Stimulated activated CD4-positive, alpha-beta T cell treated with anti-CD3 and anti-CD28 coated beads, Interleukin-2, amount 100 ng/mL, for 24 hours (primary cell): ENCODE measurements around the gene NOP9.
A peak's percentile ranks its signal among the peaks of the same experiment; 100 is the strongest.
"Not testable (repeated sequence)": the region's sequence is repeated elsewhere in the genome, so short reads cannot be mapped to it uniquely, and the experiment has no call there.

Experiments used
- DNase-seq, 2 donors: peaks; one replicate each; pipeline ENCODE4 v3.0.0-alpha.2; 2020

NOP9 gene

DNA sequence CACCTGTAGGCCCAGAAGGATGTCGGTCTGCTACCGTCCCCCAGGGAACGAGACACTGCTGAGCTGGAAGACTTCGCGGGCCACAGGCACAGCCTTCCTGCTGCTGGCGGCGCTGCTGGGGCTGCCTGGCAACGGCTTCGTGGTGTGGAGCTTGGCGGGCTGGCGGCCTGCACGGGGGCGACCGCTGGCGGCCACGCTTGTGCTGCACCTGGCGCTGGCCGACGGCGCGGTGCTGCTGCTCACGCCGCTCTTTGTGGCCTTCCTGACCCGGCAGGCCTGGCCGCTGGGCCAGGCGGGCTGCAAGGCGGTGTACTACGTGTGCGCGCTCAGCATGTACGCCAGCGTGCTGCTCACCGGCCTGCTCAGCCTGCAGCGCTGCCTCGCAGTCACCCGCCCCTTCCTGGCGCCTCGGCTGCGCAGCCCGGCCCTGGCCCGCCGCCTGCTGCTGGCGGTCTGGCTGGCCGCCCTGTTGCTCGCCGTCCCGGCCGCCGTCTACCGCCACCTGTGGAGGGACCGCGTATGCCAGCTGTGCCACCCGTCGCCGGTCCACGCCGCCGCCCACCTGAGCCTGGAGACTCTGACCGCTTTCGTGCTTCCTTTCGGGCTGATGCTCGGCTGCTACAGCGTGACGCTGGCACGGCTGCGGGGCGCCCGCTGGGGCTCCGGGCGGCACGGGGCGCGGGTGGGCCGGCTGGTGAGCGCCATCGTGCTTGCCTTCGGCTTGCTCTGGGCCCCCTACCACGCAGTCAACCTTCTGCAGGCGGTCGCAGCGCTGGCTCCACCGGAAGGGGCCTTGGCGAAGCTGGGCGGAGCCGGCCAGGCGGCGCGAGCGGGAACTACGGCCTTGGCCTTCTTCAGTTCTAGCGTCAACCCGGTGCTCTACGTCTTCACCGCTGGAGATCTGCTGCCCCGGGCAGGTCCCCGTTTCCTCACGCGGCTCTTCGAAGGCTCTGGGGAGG, 11.3 kb downstream of the NOP9 start, which contains the start of gene LTB4R:
Gene LTB4R, plus strand, starts transcription at position 857 of the 959 bp plus-strand sequence. CDS start 4,150 bp downstream, outside the sequence.
- peak; percentile 65 to 66 for DNase-seq

DNA sequence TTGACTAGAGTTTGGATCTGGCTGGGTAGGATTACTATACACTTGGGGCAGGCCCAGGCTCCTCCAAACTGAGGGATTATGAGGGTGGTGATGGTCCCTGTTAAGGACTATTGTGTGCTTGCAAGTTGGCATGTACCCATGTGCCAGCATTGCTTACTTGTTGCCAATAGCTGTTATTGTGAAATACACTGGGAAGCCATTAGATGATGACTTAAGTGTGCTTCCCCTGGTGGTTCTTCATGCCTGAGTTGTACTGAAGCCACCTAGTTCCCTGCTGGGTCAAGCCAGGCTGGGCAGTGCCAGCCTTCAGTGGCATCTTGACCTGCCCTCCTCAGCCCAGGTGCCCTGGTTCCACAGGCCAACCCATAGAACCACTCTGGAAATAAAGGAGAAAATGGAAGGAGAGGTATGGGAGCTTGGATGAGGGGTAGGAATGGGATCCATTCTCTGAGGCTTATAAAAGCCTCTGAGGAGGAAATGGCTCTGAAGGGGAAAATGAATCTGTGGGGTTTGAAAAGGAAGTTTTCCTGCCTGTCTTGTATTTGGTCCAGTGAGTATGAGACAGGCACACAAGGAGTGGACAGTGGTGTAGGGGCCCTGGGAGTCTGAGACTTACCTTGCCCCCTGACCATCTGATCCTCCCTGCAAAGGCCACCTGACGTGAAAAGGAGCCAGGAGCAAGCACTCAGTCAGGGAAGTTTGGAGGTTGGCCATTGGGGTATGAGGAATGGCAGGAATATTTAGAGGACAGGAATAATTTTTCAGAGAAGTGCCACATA, 12.4 kb downstream of the NOP9 start:
- DNase-seq = no peak

DNA sequence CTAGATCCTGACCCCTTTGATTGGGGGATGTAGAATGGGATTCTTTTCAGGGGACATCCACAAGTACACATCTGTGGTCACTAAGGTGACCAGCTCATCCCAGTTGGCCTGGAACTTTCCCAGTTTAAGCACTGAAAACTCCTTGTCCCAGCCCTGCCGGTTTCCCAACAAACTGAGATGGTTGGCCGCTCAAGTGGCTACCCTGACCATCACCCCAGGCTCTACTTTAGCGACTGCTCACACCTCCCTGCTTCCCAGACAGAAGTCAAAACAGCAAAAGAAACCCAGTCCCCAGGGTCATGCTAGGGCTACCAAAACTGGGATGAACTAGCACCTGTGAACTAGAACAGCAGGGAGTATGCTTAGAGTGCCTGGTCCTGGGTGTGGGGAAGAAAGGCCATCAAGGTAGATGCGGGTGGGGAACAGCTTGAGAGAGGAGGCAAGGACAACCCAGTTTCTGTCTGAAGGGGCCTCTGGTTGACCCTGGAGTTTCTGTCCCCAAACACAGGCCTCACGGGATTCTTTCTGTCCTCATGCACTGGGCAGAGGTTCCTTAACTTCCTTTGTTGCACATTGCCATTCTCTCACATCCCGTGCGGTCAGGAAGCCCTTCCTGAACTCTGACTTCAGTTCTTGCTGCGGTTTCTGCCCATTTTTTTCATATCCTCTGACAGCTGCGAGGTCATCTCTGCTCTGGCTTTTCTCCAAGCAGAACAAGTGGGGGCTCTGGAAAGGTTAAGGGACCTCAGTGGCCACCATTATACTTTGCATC, 13.3 kb downstream of the NOP9 start:
- no peak for DNase-seq

DNA sequence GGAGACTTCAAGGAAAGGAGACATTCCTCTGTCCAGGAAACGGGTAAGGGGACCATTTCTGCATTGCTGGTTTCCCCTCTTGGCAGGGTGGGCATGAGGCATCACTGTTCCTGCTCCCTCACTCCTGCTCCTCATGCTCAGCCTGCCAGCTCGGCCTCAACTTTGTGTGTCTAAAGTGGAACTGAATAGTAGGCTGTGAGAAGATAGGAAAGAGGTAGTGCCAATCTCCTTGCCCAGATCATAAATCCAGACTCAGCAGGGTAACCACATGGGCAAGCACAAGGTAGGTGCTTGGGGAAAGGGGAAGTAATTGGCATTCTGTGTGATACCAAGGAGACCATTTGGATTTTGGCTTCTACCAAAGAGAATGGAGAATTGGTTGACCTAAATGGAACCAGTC, 14.3 kb downstream of the NOP9 start:
- DNase-seq = no peak

DNA sequence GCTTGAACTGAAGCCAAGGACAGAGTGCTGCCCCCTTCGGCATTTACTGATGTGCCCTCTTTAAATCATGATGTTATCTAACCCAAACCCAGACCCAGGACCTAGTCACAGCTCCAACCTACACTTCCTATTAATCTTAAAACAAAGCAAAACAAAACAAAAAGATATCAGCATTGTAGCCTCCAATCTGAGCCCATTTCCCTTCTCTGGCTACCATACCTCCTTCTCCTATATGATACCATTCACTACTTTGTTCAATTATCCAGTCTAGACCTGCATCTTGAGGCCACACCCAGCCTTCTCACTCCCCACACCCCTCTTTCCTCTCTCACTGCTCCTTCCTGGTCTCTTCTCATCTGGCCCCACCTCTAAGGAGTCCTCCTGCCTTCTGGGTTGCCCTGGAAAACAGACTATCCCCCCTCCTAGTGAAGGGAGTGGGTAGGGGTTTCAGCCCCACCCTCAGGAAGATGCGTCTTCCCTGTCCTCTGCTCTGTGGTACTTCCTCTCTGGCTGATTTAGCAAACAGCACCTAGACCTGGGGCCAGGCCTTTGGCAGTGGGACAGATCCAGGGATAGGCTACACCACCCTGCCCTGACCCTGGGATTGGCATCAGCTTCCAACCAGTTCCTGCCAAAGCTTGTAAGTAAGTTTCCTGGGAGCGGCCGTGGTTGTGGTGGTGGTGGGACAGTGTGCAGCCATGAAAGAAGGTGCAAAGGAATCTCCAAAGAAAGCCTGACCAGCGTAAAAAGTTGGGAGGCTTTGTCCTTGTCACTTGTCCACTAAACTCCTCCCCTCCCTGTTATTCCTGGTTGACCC, 14.9 kb downstream of the NOP9 start:
- no peak for DNase-seq

DNA sequence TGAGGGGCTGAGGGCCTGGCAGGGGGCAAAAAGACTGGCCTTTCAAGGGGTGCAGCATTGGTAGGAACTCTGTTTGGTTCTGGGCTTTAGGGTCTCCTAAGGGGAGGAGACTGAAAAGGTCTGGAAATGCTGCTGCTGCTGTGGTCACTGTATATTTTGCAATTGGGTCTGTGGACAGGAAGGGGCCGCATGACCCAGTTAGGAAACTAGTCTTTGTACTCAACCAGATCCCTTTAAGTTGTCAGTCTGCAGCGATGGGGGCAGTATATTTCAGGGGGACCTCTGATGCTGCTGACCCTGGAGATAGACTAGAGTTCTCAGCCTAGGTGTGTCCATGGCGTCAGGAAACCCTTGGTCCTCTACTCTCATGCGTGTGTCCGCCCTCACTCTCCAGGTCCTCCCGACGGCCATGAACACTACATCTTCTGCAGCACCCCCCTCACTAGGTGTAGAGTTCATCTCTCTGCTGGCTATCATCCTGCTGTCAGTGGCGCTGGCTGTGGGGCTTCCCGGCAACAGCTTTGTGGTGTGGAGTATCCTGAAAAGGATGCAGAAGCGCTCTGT, 15.7 kb downstream of the NOP9 start:
- DNase-seq = no peak

DNA sequence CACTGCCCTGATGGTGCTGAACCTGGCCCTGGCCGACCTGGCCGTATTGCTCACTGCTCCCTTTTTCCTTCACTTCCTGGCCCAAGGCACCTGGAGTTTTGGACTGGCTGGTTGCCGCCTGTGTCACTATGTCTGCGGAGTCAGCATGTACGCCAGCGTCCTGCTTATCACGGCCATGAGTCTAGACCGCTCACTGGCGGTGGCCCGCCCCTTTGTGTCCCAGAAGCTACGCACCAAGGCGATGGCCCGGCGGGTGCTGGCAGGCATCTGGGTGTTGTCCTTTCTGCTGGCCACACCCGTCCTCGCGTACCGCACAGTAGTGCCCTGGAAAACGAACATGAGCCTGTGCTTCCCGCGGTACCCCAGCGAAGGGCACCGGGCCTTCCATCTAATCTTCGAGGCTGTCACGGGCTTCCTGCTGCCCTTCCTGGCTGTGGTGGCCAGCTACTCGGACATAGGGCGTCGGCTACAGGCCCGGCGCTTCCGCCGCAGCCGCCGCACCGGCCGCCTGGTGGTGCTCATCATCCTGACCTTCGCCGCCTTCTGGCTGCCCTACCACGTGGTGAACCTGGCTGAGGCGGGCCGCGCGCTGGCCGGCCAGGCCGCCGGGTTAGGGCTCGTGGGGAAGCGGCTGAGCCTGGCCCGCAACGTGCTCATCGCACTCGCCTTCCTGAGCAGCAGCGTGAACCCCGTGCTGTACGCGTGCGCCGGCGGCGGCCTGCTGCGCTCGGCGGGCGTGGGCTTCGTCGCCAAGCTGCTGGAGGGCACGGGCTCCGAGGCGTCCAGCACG, 16.4 kb downstream of the NOP9 start:
- no peak for DNase-seq

DNA sequence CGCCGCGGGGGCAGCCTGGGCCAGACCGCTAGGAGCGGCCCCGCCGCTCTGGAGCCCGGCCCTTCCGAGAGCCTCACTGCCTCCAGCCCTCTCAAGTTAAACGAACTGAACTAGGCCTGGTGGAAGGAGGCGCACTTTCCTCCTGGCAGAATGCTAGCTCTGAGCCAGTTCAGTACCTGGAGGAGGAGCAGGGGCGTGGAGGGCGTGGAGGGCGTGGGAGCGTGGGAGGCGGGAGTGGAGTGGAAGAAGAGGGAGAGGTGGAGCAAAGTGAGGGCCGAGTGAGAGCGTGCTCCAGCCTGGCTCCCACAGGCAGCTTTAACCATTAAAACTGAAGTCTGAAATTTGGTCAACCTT, 16.9 kb downstream of the NOP9 start:
- no peak for DNase-seq

DNA sequence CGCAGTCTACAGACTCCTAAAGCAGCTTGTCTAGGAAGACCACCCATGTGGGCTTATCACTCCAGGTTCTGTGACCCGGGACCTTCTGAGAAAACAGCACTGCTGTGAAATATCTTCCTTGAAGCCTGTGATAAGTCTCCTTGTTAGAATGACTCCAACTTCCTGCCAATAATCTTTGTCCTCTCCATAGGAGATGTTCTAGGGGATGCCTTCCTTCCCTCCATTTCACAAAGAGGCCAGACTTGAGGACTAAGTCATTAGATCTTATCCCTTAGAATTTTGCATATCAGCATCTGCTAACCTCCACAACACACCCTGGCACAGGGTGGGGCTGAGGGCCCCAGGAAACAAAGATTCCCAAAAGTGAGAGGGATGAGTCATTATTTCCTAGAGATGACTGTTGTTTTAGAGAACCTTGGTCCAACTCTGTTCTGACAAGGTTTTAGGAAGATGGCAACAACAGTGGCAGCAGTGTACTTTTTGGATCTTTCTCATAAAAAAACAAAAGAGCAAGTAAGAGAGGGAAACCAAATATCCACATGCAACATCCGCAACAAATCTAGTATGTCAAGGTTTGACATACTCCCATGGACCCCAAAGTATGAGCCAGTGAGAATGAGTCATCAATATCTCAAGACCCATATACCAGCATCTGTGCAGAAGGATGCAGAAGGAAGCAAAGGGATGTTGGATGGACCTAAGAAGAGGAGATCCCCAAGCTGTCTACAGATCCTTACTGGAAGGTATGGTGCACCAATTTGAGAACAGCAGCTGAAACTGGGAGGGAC, 17.7 kb downstream of the NOP9 start:
- no peak for DNase-seq

DNA sequence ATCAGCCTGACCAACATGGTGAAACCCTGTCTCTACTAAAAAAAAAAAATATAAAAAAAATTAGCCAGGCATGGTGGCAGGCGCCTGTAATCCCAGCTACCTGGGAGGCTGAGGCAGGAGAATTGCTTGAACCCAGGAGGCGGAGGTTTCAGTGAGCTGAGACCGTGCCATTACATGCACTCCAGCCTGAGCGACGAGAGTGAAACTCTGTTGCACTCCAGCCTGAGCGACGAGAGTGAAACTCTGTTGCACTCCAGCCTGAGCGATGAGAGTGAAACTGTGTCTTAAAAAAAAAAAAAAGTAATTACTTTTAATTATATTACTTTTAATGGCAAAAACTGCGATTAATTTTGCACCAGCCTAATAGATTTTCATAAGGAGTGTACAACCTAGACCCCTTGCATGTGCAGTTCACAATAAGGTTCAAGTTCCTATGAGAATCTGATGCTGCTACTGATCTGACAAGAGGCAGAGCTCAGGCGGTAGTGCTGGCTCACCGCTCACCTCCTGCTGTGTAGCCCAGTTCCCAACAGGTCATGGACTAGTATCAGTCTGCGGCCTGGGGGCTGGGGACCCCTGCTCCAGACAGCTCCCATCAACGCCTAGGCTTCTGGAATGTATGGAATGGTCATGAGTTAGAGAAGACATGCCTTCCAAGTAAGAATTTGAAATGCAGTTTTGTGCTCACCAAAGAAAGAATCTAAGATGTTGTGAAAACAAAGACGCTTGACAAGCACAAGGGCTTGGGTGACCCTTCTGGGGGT, 21.7 kb downstream of the NOP9 start:
- no peak for DNase-seq

DNA sequence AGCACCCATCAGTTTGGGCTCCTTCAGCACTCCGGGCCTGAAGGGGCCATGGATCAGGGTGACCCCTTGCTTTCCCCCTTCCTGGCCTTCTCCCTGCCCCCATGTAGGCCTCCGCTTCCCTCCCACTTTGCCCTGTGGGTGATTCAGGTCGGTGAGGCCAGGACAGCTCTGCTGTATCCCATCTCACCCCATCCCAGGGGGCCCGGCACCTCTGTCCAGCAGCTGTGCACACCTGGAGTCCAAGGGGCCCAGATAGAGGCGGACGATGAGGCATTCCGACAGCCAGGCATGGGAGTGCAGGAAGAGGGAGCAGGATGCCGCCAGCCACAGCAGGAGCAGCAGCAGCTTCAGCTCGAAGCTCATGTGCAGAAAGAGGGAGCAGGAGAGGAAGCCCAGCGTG, 23.0 kb downstream of the NOP9 start:
- DNase-seq = no peak

DNA sequence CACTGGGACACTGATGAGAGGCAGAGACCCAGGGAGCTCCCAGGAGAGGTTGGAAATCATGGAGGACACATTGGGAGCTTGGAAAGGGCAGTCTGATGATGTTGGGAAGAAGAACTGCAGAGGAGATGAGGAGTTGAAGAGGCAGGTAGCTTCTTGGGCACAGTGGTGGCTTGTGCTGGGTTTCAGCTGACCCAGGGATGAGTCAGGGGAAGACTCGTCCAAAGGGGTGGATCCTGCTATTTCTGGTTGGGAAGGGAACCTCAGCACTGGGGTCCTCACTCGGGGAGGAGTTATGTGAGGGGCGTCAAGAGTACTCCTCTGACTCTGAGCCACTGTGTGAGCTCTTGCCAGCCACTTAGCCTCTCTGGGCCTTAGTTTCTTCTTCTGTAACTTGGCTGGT, 23.7 kb downstream of the NOP9 start:
- no peak for DNase-seq

DNA sequence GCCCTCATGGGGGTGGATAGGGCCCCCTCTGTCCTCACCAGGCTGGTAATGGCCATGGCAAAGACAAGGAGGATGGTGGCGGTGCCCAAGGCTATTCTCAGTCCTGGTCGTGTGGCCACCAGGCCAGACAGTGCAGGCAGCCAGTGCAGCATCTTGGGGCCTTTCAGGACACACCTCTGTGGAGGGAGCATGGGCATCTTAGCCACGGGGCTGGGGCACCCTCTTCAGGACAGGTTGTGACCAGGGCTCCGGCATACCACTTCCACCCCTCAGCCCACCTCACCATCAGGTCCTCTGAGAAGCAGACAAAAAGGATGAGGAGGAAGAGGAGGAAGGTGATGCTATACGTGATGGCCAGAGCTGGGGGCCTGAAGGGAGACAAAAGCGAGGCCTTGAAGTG, 24.4 kb downstream of the NOP9 start:
- no peak for DNase-seq

DNA sequence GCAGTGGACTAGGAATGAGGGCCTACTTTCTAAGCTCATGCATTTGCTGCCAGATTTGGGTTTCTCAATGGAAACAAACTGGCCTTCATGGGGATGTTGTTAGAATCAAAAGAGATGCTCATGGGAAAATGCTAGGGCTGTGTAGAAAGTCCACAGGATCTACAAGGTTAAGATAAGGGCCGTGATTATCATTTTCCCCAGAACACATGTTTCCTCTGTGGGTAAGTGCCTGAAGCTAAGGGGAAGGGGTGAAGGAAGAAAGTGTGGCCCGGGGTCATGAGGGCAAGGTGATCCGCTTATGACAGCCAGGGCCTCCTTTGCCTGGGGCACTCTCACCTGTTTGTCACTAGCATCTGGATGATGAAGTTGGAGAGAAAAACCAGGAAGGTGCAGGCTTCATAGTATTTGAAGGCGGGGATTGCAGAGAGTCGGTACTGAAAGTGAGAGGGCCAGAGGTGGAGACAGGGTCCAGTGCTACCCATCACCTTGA, 25.4 kb downstream of the NOP9 start:
- DNase-seq = no peak

DNA sequence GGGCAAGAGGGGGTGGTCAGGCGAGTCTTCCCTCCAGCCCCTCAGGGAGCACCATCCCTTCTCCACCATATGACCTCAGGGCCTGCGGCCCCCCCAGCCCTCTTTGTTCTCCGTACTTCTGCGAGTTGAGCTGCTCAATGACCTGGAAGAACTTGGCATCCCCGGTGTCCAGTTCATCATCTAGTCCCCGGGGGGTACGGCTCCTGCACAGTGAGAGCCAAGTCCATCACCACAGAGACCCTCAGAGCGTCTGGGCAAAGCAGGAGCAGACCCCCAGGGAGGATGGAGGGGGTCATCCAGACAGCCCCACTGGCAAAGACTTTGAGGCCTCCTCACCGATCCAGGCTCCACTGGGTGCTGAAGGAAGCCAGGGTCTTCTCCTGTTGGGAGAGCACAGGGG, 26.3 kb downstream of the NOP9 start:
- DNase-seq = no peak

DNA sequence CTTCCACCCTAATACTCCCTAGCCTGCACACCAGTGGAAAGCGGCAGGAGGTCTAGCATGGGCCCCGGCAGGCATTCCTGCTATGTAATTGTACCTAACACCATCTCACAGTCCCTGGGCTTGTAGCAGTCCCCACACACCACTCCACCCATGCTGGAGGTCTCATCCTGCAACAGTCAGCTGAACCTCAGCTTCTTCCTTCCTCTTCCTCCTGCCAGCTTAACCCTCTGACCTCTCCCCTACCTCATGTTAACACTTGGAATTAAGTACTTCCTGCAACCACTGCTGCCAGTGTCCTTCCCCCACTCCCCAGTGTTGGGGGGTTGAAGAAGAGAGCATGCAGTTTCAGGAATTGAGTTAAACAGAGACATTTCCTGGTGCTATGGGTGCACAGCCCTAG, 27.7 kb downstream of the NOP9 start:
- peak in 1 of 2 donors; percentile 14 for DNase-seq

DNA sequence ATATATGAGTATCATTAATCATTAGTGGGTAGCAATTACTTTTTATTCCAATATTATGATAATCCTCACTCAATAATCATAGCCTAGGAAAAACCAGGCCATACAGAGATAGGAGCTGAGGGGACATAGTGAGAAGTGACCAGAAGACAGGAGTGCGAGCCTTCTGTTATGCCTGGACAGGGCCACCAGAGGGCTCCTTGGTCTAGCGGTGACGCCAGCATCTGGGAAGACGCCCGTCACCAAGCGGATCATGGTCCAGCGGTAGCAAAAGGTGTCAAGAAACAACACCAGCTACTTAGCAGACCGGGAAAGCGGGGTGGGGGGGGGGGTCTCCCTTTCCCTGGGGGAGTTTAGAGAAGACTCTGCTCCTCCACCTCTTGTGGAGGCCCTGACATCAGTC, 28.3 kb downstream of the NOP9 start:
- not testable (repeated sequence) for DNase-seq

DNA sequence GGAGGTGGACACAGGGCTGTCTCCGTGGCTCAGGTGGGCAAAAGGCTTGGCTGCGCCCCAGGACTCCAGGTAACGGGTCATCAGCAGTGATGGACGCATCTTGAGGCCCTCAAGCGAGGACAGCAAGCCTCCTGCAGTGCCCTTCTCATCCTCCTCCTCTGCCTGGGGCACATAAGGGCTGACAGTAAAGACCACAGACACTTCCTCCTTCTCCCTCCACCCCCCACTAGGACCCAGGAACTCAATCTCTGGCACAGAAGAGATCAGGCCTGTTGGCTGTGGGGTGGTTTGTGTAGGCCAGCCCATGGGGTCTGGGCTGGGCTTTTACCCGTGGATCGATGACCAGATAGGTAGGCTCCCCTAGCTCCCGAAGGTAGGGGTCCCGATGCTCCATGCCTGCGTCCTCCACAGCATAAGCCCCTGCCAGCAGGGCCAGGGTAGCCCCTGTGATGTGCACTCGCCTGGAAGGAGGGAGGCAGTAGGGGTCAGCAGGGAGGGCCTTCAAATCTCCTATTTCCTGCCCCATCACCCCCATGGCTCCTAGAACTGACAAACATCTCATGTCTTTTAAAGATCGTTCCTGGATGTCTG, 29.5 kb downstream of the NOP9 start:
- peak in 1 of 2 donors; percentile 16 for DNase-seq

DNA sequence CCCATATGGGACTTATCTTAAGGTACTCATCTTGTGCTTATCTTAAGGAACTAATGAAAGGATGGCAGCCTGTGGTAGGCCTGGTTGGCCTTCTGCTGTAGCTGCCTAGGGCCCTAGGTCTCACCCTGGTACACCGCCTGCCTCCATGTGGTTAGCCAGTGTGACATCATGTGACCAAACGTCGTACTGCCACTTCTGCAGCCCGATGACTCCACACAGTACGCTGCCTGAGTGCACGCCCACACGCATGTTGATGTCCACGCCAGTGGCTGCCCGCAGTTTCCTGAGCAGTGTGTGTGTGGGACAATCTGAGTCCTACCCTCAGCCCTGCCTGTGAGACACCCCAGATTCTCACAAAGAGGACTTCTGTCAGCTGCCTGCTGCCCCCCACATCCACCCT, 30.1 kb downstream of the NOP9 start:
- peak in 1 of 2 donors; percentile 59 for DNase-seq
